Measurements from ENCODE around the gene MINDY4B.

DNA sequence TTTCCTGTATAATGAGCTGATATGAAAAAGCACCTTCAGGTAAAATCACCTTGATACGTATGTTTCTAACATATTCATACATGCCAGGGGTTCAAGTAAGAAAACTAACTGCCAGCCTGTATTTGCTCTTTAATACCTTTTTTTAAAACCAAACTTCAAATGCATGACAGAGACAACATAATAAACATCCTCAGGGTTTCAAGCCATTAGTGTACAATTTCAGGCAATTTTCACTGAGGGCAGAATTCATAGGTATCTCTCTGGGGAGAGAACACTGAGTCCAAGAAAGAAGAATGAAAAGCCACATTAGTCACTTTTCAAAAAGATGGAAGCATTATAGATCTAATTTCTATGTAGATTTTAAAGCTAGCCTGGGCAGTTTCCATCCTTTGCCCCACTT lies 26.9 kb downstream of the MINDY4B start:
- TF ChIP-seq EZH2 (IDR thresholded peaks at IDR 0.05; ENCODE audit: insufficient read depth, low read length) (no peak), CTCF (IDR thresholded peaks at IDR 0.05; ENCODE audit: insufficient read depth, low read depth, low read length) (no peak)
